T follicular helper cell (primary cell): ENCODE data around the gene MAGT1.
"Not testable (repeated sequence)": the region's sequence is repeated elsewhere in the genome, so short reads cannot be mapped to it uniquely, and the experiment has no call there.

Experiments
- DNase-seq: peaks from one replicate; pipeline ENCODE4 v3.0.0-alpha.2; 2020; ENCODE audit warnings: low read depth
- total RNA-seq, 2 experiments: gene quantifications; one replicate each; lab custom pipeline; 2026; lab: John Stamatoyannopoulos, UW

The MAGT1 gene
- total RNA-seq: 99.8 to 135 reads per million in 2 experiments

DNA sequence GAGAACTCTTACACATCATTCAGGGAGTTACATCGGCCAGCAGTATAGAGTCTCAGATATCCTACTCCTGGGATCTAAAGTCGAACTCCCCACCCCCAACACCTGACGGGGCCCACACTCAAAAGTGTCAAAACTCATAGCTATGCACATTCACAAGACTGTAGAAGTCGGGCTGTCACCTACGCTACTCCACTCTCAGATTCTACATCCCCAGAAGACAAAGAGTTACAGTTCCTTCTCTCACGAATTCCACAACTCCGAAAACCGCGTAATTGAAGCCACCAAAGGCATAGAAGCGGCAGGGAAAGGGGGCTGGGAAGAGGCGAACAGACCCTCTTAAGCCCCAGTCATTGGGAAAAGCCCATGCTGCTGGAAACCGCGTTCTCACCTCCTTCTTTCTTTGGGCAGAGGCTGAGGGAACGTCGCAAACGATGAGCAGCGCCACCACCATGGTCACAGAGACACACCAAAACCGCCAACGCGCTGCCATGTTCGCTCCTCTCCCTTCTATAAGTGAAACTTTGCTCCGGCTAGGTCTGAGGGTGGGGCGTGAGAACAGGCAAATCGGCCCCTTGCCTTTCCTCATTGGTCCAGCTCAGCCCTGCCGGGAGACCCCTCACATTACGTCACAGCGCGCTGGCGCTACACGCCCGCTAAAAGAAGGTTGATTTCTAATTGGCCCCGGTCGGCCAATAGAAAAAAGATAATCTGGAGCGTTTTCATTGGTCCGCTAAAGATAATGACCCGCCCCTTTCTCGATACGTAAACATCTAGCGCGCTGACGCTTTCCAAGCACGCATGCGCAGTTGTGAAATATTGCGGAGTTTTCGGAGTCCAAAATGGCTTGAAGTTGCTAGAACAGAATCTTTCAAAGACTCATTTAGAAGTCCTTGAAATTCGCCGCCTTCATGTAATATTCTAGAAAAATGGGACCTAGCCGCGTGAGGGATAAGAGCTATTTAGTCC lies at the start of gene MAGT1:
Gene MAGT1 (minus strand): TSS at position 515 of the 966 bp plus-strand sequence. CDS start 25 bp downstream, at position 490.
- peak; percentile 86 for DNase-seq

DNA sequence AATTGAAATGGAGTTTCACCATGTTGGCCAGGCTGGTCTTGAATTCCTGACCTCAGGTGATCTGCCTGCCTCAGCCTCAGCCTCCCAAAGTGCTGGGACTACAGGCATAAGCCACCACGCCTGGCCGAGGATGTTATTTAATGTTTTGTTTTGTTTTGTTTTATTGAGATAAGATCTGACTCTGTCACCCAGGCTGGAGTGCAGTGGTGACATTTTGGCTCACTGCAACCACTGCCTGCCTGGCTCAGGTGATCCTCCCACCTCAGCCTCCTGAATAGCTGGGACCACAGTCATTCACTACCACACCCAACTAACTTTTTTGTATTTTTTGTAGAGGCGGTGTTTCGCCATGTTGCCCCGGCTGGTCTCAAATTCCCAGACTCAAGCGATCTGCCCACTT lies 49.8 kb upstream of the MAGT1 start:
- not testable (repeated sequence) for DNase-seq

DNA sequence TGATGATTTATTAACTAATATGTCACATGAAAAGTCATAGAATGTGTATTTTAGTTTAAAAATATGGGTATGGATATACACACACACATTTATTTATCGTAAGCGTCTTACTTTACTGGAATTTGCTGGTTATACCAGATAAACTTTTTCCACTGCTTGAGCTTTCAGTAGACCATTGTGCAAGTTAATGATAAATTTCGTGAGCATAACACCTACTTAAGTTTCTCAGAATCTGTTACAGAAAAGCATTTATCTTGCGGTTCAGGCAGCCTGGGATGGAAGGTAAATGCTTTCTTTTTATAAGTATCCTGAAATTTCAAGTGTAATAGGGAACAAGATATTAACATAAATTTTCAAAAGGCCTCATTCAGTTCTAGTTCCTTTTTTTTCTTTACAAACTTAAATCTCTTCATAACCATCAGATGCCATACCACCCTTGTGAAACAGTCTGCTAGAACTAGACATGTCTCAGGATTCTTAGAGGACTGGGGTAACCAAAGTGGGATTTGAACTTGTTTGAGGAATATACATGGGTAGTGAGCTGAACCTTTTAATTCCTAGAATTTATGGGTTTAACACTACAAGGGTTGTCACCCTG lies 42.9 kb upstream of the MAGT1 start:
- DNase-seq: no peak

DNA sequence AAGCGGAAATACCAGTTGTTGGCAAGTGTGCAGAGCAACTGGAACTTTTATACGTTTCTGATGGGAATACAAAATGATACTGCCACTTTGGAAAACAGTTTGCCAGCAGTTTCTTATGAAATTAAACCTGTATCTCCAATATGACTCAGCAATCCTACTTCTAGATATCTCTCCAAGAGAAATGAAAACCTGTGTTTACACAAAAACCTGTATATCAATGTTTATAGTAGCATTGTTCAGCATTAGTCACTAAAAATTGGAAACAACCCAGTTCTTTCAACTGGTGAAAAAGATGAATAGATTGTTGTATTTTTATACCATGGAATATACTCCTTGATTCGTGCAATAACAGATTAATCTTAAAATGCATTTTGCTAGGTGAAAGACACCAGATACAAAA lies 42.1 kb upstream of the MAGT1 start:
- no peak for DNase-seq

DNA sequence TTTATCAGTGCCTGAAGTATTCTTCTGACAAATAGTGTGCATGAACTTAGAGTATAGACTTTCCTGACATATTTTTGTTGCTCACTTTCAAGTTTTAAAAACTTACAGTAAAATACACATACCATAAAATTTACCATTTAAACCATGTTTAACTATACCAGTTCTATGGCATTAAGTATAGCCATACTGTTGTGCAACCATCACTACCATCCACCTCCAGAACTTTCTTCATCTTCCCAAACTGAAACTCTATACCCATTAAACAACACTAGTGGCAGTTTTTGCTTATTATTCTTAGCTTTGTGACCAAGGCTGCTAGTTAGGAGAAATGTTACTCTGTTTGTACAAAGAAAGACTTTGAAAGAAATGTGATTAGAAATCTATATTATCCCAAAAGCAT lies 41.1 kb upstream of the MAGT1 start:
- no peak for DNase-seq

DNA sequence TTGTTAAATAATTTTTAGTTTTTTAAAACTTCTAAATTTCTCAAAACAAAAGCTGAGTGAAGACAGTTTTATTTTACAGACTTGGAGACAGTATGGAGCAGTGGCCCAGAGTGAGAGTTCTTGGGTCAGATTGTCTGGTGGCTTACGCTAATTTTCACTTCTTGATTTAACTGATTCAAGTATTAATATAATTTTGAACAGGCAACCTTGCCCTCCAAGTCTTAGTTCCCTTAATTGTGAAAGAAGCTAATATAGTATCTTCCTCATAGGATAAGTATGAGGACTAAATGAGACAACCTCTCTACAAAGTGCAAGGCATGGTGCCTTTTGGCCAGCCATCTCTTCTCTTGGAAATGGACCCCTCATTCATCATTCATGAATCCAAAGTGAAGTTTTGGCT lies 40.7 kb upstream of the MAGT1 start:
- no peak for DNase-seq

DNA sequence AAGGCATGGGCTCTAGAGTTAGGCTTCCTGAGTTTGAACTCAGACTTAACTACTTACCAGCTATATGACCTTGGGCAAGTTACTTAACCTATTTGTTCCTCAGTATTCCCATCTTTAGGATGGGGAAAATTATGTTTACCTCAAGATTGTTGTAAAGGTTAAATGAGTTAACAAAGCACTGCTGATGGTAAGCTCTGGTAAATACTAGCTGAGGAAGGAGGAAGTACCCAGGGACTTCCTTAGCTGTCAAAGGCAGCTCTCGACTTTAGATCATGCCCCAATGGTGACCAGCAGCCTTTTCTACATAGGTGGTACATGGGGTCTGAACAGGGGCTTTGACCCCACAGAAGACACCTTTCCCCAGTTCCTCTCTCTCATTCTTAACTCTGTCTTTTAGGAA lies 35.3 kb upstream of the MAGT1 start:
- no peak for DNase-seq

DNA sequence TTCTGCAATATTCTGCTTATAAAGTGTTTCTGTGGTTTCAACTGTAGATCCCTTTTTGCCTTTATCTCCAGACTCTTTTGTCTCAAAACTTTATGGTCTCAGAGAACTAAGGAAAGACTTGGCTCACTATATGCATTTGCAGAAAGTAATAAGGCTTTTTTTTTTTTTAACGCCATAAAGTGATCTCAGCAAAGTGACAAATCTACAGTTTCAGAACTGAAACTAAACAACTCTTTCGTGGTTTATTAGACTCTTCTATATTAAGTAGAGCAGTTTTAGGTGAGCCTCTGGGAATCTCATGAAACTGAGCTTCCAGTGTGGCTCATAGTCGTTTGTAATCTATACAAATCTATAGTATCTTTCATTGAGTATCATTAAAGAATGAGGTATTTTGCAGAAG lies 30.5 kb upstream of the MAGT1 start:
- no peak for DNase-seq

DNA sequence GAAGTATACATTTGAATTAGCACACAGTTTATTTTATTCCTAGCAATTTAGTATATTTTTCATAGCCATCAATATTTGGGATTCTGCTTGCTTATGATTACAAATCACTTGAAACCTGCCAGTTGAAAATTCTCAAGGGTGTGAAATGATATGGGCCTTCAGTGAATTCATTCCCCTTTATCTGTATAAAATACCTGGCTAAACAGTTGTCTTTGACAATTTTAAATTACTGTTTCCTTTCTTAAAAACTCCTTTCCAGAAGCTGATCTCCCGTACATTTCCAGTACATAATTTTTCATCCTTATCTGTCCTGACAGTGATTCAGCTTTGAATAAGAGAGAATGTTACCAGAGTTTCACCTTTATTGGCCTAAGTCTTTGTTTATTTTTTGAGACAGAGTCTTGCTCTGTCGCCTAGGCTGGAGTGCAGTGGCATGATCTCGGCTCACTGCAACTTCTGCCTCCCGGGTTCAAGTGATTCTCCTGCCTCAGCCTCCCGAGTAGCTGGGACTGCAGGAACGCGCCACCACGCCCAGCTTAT lies 29.2 kb upstream of the MAGT1 start:
- DNase-seq: no peak

DNA sequence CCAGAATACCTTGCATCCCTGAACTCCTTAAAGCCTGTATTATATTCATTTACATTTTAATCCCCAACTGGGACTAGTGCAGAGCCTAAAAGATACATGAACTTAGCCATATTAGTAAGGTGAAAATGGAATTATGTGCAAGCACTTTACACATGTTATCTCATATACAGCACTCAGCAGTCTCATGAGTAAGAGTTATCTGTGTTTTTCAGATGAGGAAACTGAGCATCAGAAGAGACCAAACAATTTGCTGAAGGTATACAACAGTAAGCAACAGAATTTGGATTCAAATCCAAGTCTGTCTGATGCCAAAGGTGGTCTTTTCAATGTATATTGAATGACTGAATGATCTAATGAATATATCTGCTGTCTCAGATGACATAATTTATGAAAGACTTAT lies 27.6 kb upstream of the MAGT1 start:
- no peak for DNase-seq

DNA sequence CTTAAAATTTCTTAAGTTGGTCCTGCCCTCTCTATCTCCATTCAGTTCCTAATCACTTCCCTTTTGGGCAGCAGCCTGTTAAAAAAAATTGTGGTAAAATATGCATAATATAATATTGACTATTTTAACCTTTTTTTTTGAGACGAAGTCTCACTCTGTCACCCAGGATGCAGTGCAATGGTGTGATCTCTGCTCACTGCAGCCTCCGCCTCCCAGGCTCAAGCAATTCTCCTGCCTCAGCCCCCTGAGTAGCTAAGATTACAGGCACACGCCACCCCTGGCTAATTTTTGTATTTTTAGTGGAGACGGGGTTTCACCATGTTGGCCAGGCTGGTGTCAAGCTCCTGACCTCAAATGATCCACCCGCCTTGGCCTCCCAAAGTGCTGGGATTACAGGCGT lies 24.1 kb upstream of the MAGT1 start:
- not testable (repeated sequence) for DNase-seq

DNA sequence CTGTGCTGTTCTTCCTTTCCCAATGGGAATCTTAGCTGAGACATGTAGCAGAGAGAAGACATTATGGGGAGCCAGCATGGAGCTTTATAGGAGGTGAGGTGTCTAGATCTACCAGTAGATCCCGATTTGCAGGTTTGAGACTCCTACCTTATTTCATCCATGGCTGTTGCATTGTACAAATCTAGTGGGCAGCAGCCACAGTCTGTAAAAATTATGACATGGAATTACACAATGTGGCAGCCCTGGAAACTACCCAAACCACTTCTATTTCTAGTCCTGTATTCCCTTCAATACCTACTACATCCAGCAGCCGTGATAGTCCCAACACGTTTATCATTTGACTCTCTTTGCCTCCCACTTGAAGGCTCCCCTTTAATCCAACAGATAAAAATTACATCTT lies 23.3 kb upstream of the MAGT1 start:
- DNase-seq: no peak

DNA sequence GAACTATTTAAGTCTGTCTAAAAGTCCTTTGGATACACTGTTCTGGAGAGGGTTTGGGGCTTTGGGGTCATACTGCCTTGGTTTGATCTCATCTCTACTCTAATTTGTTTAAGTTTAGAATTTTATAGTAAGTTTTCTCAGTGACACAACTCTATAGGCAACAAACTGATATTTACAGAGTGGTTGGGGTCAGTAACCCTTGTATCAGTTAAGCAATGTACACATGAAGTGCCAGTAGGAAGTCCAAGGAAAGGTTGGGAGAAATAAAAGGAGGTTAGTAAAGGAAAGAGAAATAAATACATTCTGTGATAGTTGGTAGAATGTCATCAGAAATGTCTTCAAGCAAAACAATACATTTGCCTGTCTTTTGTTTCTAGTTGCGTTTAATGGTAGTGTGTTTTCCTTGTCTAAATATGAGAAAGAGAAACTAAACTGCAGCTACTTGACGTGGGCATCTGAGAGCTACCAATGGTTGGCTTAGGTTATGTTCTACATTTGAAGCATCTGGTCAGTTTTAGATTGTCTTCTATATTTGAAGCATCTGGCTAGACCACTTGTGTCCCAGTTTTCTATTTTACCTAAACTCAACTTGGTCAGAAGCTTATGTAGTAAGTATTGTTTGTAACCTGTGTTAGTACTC lies 22.2 kb upstream of the MAGT1 start:
- no peak for DNase-seq

DNA sequence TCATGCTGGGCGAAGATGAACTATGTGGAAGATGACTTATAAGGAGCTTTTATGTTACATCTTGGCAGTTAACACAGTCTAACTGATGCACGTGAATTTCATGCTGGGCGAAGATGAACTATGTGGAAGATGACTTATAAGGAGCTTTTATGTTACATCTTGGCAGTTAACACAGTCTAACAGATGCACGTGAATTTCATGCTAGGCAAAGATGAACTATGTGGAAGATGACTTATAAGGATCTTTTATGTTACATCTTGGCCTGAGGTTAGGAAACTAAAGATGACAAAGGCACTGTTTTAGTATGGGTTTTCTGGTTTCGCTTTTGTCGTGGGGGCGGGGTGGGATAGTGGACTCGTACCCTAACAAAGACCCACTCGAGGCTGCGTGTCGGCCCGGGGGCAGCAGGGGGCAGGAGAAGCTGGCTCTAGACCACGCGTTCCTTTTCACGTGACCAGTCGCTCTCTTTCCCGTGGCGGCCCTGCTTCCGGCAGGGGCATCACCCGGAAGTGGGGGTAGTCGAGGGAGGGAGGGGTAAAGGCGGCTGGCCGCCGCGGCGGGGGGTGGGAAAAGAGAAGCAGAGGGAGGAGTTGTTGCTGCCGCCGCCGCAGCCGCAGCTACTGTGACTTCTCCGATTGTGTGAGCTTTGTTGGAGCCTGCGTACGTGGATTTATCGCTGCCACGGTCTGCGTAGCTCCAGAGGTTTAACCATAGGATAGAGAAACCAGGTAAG lies 15.0 kb upstream of the MAGT1 start, which contains the start of gene ATP7A:
Gene ATP7A (plus strand): TSS at position 586 of the 733 bp plus-strand sequence. CDS start 60,949 bp downstream, outside the sequence.
- DNase-seq: peak; percentile 85

DNA sequence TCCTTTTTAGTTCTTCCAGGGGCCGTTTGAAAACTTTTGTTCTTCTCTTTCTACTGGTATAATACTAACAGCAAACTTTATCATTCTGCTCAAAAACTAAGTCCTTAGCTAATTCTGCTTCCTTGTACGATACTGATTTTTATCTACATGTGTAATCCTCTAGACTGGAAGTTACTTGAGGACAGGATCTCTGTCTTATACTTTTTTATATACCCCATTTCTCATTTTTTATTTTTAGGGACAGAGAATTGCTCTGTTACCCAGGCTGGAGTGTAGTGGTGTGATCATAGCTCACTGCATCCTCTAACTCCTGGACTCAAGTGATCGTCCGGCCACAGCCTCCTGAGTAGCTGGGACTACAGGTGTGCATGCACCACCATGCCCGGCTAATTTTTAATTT lies 6.3 kb upstream of the MAGT1 start:
- DNase-seq: no peak

DNA sequence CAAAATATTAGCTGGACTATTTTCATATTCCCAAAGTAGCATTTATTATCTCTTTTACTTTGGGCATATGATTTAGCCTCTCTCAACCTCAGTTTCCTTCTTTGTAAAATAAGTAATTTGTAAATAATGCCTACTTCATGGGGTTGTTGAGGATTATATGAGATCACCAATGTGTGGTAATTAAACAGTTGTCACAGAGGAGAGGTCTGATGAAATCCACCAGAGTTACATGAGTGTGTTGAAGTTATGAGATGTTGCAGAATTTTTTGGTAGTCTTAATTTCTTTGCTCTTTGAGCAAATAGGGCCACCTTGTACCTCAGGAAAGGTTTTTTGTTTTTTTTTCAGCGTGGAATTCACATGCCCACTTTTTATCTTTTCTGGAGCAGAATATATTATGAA lies 5.5 kb upstream of the MAGT1 start:
- DNase-seq: no peak

DNA sequence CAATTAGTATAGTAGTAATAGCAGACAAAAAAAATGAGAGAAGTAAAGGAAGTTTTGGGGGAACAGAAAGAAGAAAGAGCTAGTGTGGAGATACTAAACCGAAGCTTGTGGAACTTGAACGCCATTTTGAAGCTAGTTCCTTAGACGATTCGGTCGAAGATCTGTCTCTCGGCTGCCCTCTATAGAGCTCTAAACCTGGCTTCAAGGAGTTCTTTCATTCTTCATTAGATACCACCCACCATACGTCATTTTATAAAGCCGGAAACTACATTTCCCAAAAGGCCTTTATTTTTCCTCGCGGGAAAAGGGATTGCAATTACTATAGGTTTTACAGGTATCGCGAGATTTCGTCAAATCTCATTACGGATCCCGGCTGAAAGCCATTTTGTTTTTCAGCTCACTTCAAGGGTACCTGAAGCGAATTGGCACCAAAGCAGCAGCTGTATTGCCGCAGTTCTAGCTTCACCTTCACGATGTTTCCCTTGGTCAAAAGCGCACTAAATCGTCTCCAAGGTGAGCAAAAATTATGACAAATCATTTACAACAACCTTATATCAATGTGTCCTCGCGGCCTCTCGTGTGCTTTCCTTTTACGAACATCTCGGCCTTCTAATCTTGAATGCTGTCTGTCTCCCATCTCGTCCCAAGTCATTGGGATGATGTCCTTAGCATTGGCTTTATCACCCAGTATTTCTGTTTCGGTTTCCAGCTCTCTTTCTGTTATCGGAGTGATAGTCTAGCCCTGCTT lies 4.0 kb upstream of the MAGT1 start, which contains the start of gene COX7B:
Gene COX7B (plus strand): TSS at position 388 of the 748 bp plus-strand sequence. CDS start 86 bp downstream, at position 474.
- DNase-seq: peak; percentile 62

DNA sequence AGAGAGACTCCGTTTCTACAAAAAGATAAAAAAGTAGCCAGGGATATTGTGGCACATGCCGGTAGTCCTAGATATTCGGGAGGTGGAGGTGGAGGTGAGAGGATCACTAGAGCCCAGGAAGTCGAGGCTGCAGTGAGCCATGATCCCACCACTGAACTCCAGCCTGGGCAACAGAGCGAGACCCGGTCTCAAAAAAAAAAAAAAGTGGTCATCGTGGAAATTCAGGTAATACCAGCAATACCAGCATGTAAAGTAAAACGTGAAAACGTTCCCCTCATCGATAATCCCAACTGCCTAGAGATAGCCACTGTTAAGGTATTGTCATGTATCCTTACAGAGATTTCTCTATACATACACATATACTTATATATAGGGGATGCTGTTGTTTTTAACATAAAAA lies 1.5 kb downstream of the MAGT1 start:
- no peak for DNase-seq

DNA sequence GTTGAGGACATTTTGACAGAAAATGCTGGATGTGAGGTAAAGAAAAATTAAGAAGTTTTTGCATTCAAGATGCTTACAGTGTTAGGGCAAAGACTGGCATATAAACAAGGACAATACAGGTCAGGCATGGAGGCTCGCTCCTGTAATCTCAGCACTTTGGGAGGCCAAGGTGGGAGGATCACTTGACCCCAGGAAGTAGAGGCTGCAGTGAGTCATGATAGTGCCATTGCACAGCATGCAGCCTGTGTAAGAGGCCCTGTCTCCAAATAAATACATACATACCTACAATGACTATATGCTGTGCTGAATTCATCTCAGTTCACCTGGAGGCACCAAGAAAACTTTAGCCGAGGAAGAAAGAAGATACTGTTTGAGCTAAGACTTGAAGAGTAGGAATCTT lies 2.3 kb downstream of the MAGT1 start:
- no peak for DNase-seq

DNA sequence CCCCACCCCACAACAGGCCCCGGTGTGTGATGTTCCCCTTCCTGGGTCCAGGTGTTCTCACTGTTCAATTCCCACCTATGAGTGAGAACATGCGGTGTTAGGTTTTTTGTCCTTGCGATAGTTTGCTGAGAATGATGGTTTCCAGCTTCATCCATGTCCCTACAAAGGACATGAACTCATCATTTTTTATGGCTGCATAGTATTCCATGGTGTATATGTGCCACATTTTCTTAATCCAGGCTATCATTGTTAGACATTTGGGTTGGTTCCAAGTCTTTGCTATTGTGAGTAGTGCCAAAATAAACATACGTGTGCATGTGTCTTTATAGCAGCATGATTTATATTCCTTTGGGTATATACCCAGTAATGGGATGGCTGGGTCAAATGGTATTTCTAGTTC lies 13.8 kb downstream of the MAGT1 start:
- DNase-seq: not testable (repeated sequence)

DNA sequence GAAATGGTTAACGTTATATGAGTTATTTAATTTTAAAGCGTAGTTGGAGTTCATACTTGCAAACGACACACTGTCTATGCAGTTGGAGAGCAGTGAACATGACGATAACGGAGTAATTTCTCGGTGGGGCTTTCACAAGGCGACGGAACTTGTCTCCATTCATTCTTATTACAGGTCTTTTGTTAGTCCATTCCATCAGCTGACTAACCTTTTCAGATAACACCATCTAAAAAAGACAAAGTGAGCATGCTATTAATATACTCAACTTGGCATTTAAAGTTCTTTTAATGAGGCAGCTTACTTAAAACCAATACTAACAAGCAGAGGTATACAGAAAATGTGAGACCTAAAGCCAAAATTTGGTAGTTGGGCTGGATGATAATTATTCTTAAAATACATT lies 19.9 kb downstream of the MAGT1 start:
- DNase-seq: no peak
